Neural progenitor cell (in vitro differentiated cells): ENCODE data around the gene GNAZ. TPM values are rescaled to one million over a fixed set of nuclear protein-coding genes. Genes with fewer than 3 reads are reported as not detected.

Experiments used
- DNase-seq: peaks from one replicate; pipeline ENCODE4 v3.0.0-alpha.2; 2016; ENCODE audit warnings: low spot score
- H2AFZ ChIP-seq: fragments of 200-600 bp; sonication (generic); replicated peaks from 2 replicates; pipeline ENCODE4 v1.6.1; 2016; ENCODE audit warnings: antibody characterized with exemption
- H3F3A ChIP-seq: fragments of 200-600 bp; sonication (generic); 2 replicates; pipeline ENCODE4 v1.6.1; 2016; ENCODE audit warnings: antibody characterized with exemption, low read depth
- H3K27ac ChIP-seq: fragments of 200-600 bp; sonication (generic); 2 replicates; pipeline ENCODE4 v1.5.1; 2016; ENCODE audit warnings: mild to moderate bottlenecking
- H3K27me3 ChIP-seq: fragments of 200-600 bp; sonication (generic); 2 replicates; pipeline ENCODE4 v1.6.1; 2016; ENCODE audit warnings: mild to moderate bottlenecking, moderate library complexity
- H3K36me3 ChIP-seq: fragments of 200-600 bp; sonication (generic); 2 replicates; pipeline ENCODE4 v1.5.1; 2016
- H3K4me1 ChIP-seq: fragments of 200-600 bp; sonication (generic); 2 replicates; pipeline ENCODE4 v1.6.1; 2016; ENCODE audit warnings: mixed run types
- H3K4me2 ChIP-seq: fragments of 200-600 bp; sonication (generic); 2 replicates; pipeline ENCODE4 v1.6.1; 2016
- H3K4me3 ChIP-seq: fragments of 200-600 bp; sonication (generic); 2 replicates; pipeline ENCODE4 v1.5.1; 2016
- H3K79me2 ChIP-seq: fragments of 200-600 bp; sonication (generic); 2 replicates; pipeline ENCODE4 v1.6.1; 2016; ENCODE audit warnings: low read depth
- H3K9ac ChIP-seq: fragments of 200-600 bp; sonication (generic); 2 replicates; pipeline ENCODE4 v1.6.1; 2016
- H3K9me3 ChIP-seq: fragments of 200-600 bp; sonication (generic); 2 replicates; pipeline ENCODE4 v1.5.1; 2016; ENCODE audit warnings: low read depth
- H4K20me1 ChIP-seq: fragments of 200-600 bp; sonication (generic); 2 replicates; pipeline ENCODE4 v1.6.1; 2016; ENCODE audit warnings: low read depth
- H3K27ac Mint-ChIP-seq: 3 replicates; pipeline ENCODE4 v1.8.0; 2021; ENCODE audit warnings: mixed read lengths
- H3K27me3 Mint-ChIP-seq: 2 replicates; pipeline ENCODE4 v1.8.0; 2022; ENCODE audit warnings: low read depth, mild to moderate bottlenecking, inconsistent platforms, moderate library complexity, mixed read lengths; ENCODE audit not compliant: insufficient read depth
- H3K36me3 Mint-ChIP-seq: 3 replicates; pipeline ENCODE4 v1.8.0; 2021; ENCODE audit warnings: mixed read lengths
- H3K4me1 Mint-ChIP-seq: 3 replicates; pipeline ENCODE4 v1.8.0; 2021; ENCODE audit warnings: mixed read lengths
- H3K4me3 Mint-ChIP-seq: 3 replicates; pipeline ENCODE4 v1.8.0; 2021; ENCODE audit warnings: mild to moderate bottlenecking, moderate library complexity, mixed read lengths
- H3K9me3 Mint-ChIP-seq: 3 replicates; pipeline ENCODE4 v1.8.0; 2020; ENCODE audit warnings: mixed read lengths
- EZH2 ChIP-seq: fragments of 200-600 bp; sonication (generic); IDR thresholded peaks from 2 replicates; pipeline ENCODE4 v1.6.1; 2017; ENCODE audit warnings: antibody characterized with exemption, mild to moderate bottlenecking, moderate library complexity
- EZH2phosphoT487 ChIP-seq: fragments of 200-600 bp; sonication (generic); IDR thresholded peaks from 2 replicates; pipeline ENCODE4 v1.6.1; 2017; ENCODE audit warnings: antibody characterized with exemption
- total RNA-seq: library from RNA; depleted of rRNA; stranded (reverse); fragments of >200 nt; gene quantifications from 2 replicates; pipeline ENCODE4 v1.2.3, GENCODE V29; 2015; ENCODE audit warnings: low replicate concordance
- TF ChIP-seq, protein P1 (sequence below): fragments of 200-600 bp; sonication (generic); IDR thresholded peaks from 2 replicates; pipeline ENCODE4 v1.5.1; 2017; ENCODE audit warnings: antibody characterized with exemption, mild to moderate bottlenecking

Gene GNAZ
- total RNA-seq, 1 donor from 2014 or later = 16.5 TPM

DNA sequence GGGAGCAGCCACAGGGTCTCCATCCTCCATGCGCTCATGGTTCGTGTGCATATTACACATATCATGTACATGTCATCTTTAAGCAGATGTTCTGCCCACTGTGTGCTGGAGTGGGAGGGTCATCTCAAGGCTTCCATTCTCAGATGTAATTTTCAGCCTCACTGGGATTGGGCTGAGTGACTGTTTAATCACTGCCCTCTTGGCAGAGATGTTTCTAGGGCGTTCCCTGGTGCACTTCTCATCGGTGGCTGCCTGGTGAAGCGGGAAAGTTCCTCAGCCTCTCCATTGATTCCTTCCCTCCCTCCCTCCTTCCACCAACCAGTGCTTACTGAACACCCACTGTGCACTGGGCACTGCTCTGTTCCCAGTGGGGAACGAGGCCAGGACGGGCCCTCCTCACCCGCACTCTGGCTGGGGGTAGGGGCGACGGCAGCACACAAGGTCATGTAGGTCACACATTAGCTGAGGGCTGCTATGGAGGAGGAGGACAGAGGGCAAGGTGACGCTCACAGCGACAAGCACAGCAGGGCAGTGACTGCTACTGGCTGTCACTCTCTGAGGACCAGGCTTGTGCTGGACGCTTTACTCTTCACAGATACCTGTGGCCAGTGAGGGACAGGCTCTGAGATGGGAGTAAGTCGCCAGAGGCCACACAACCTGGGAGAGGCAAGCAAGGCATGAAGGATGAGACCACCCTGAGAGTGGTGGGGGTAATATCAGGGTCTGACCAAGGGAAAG, 22.9 kb downstream of the GNAZ start:
- H3K9ac ChIP-seq = no peak overlapping the region
- peaks cover 10% of the 10 kb centered on the region for H3K4me1 ChIP-seq
- peak overlapping the region; percentile 35 for H3K4me3 Mint-ChIP-seq

DNA sequence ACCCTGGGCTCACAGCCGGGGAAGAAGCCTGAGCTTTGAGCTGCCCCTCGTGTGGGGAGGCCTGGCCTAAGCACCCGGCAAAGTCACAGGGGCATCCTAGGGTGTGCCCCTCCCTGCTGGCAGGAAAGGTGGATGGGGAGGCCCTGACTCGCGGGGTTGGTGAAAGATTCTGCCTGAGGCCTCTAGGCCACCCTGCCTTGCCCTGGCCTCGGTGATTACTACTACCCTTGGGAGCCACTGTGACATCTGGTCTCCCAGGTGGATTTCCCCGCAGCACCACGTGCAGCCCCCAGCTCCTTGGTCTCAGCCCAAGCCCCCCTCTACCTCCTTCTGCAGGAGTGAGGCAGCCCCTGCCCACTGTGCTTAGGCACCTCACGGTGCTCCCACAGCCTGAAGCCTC, 23.9 kb downstream of the GNAZ start:
- Histone ChIP-seq H3K4me1 (peaks cover 10% of the 10 kb centered on the region), H2AFZ (no peak overlapping the region), H3K27ac (no peak overlapping the region), H3K9me3 (no peaks in the 10 kb centered on the region), H4K20me1 (peaks cover 85% of the 10 kb centered on the region), H3K36me3 (no peaks in the 10 kb centered on the region), H3K4me3 (no peak overlapping the region), H3K79me2 (no peaks in the 10 kb centered on the region), H3K9ac (no peak overlapping the region), H3K27me3 (no peaks in the 10 kb centered on the region), H3F3A (no peaks in the 10 kb centered on the region), H3K4me2 (no peak overlapping the region)
- Mint-ChIP-seq H3K4me1 (peaks cover 40% of the 10 kb centered on the region), H3K9me3 (no peaks in the 10 kb centered on the region), H3K27ac (no peak overlapping the region), H3K27me3 (no peaks in the 10 kb centered on the region), H3K4me3 (no peak overlapping the region), H3K36me3 (peaks cover 7% of the 10 kb centered on the region)
- TF ChIP-seq, protein P1, sequence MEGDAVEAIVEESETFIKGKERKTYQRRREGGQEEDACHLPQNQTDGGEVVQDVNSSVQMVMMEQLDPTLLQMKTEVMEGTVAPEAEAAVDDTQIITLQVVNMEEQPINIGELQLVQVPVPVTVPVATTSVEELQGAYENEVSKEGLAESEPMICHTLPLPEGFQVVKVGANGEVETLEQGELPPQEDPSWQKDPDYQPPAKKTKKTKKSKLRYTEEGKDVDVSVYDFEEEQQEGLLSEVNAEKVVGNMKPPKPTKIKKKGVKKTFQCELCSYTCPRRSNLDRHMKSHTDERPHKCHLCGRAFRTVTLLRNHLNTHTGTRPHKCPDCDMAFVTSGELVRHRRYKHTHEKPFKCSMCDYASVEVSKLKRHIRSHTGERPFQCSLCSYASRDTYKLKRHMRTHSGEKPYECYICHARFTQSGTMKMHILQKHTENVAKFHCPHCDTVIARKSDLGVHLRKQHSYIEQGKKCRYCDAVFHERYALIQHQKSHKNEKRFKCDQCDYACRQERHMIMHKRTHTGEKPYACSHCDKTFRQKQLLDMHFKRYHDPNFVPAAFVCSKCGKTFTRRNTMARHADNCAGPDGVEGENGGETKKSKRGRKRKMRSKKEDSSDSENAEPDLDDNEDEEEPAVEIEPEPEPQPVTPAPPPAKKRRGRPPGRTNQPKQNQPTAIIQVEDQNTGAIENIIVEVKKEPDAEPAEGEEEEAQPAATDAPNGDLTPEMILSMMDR = no peak
- no peak for TF ChIP-seq EZH2
- no peak for TF ChIP-seq EZH2phosphoT487
- no peak for DNase-seq

More for the DNA sequence above, 22.9 kb downstream of the GNAZ start:
- Mint-ChIP-seq H3K27me3 (no peaks in the 10 kb centered on the region), H3K36me3 (peaks cover 7% of the 10 kb centered on the region), H3K27ac (peak overlapping the region; percentile 57), H3K4me1 (peaks cover 47% of the 10 kb centered on the region), H3K9me3 (no peaks in the 10 kb centered on the region)
- H4K20me1 ChIP-seq = peaks cover 85% of the 10 kb centered on the region
- no peak overlapping the region for H3K27ac ChIP-seq
- no peaks in the 10 kb centered on the region for H3K27me3 ChIP-seq
- TF ChIP-seq, protein P1 = no peak
- TF ChIP-seq EZH2phosphoT487 = no peak
- no peak for TF ChIP-seq EZH2
- H3K4me2 ChIP-seq = no peak overlapping the region
- peaks cover under 1% of the 10 kb centered on the region for H3K79me2 ChIP-seq
- no peak for DNase-seq
- no peaks in the 10 kb centered on the region for H3K36me3 ChIP-seq
- H3K9me3 ChIP-seq = no peaks in the 10 kb centered on the region
- no peaks in the 10 kb centered on the region for H3F3A ChIP-seq
- no peak overlapping the region for H3K4me3 ChIP-seq
- no peak overlapping the region for H2AFZ ChIP-seq

DNA sequence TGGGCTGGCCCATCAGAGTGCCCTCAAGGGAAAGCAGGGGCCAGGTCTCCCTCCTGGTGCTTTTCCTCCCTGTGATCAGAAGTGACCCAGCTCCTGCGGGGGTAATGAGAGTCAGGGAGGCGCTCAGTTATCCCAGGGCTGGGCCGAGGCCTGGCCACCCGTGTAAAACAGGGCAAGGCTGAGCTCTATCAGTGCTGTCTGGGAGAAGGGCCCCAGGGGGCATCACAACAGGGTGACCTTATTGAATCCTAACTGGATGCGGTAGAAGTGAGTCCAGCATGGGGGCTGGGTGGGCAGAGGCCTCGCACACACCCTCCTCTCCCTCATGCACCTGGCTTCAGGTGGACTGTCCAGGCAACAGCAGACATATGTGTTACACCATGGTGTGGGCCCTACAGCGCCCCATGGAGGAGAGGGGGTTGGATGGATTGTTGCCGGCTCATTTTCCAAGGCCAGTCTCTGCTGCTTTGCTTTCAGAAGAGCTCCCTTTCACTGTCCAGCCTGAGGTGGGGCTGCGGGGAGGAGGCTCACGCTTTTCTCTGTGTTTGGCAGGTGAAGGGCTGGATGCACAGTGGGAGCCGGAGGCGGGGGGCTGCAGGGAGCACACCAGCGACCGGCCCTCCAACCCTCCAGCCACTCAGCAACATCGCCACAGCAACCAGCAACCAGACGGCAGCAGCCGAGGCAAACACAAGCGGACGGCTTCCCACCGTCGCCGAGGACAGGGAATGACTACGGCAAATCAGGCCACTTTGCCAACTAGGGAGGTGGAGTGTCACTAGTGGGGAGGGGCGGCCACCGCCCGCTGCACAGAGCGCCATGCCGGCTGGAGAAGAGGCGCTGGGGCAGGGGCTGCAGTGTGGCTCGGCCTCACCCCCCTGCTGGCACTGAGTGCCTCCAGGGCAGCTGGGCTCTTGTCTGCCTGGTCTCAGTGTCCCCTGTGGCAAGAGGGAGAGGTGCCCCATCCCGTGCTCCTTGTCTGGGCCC, 24.7 kb downstream of the GNAZ start:
- no peaks in the 10 kb centered on the region for H3K79me2 ChIP-seq
- no peak overlapping the region for H3K27ac ChIP-seq
- no peaks in the 10 kb centered on the region for H3K9me3 ChIP-seq
- no peak overlapping the region for H3K4me3 ChIP-seq
- H3K36me3 ChIP-seq = no peaks in the 10 kb centered on the region
- peaks cover 10% of the 10 kb centered on the region for H3K4me1 ChIP-seq
- Mint-ChIP-seq H3K27ac (peak overlapping the region; percentile 66), H3K27me3 (no peaks in the 10 kb centered on the region), H3K36me3 (peaks cover 7% of the 10 kb centered on the region), H3K4me3 (no peak overlapping the region), H3K4me1 (peaks cover 38% of the 10 kb centered on the region), H3K9me3 (no peaks in the 10 kb centered on the region)
- H4K20me1 ChIP-seq = peaks cover 86% of the 10 kb centered on the region
- no peaks in the 10 kb centered on the region for H3K27me3 ChIP-seq
- DNase-seq = peak; percentile 21
- no peaks in the 10 kb centered on the region for H3F3A ChIP-seq
- H3K9ac ChIP-seq = no peak overlapping the region
- H3K4me2 ChIP-seq = no peak overlapping the region
- TF ChIP-seq EZH2 = no peak
- TF ChIP-seq EZH2phosphoT487 = no peak
- TF ChIP-seq, protein P1 = peak; percentile 11
- no peak overlapping the region for H2AFZ ChIP-seq
